Hepatocyte (in vitro differentiated cells): ENCODE data around the gene DLX3. TPM values are rescaled to one million over a fixed set of nuclear protein-coding genes. Genes with fewer than 3 reads are reported as not detected.

Experiments
- DNase-seq: peaks from one replicate; pipeline ENCODE4 v3.0.0-alpha.2; 2016; ENCODE audit warnings: low spot score
- H2AFZ ChIP-seq: fragments of 200-600 bp; sonication (generic); 2 replicates; pipeline ENCODE4 v1.6.0; 2016; ENCODE audit warnings: antibody characterized with exemption, mild to moderate bottlenecking
- H3K27ac ChIP-seq: fragments of 200-600 bp; sonication (generic); 2 replicates; pipeline ENCODE4 v1.5.1; 2016; ENCODE audit warnings: mild to moderate bottlenecking
- H3K27me3 ChIP-seq: fragments of 200-600 bp; sonication (generic); 2 replicates; pipeline ENCODE4 v1.6.1; 2016
- H3K36me3 ChIP-seq: fragments of 200-600 bp; sonication (generic); replicated peaks from 2 replicates; pipeline ENCODE4 v1.5.1; 2016; ENCODE audit warnings: low read depth; ENCODE audit not compliant: insufficient read depth
- H3K4me1 ChIP-seq: fragments of 200-600 bp; sonication (generic); 2 replicates; pipeline ENCODE4 v1.5.1; 2016; ENCODE audit warnings: mild to moderate bottlenecking, moderate library complexity; ENCODE audit not compliant: insufficient read depth
- H3K4me2 ChIP-seq: fragments of 200-600 bp; sonication (generic); 2 replicates; pipeline ENCODE4 v1.6.0; 2016
- H3K4me3 ChIP-seq: fragments of 200-600 bp; sonication (generic); 2 replicates; pipeline ENCODE4 v1.5.1; 2016; ENCODE audit warnings: mild to moderate bottlenecking
- H3K79me2 ChIP-seq: fragments of 200-600 bp; sonication (generic); 2 replicates; pipeline ENCODE4 v1.6.0; 2017; ENCODE audit warnings: mild to moderate bottlenecking
- H3K9me2 ChIP-seq: fragments of 200-600 bp; sonication (generic); replicated peaks from 2 replicates; pipeline ENCODE4 v1.6.0; 2017; ENCODE audit warnings: mild to moderate bottlenecking; ENCODE audit not compliant: insufficient read depth
- H3K9me3 ChIP-seq: fragments of 200-600 bp; sonication (generic); 2 replicates; pipeline ENCODE4 v1.5.1; 2016; ENCODE audit warnings: low read depth, mild to moderate bottlenecking
- H4K20me1 ChIP-seq: fragments of 200-600 bp; sonication (generic); 2 replicates; pipeline ENCODE4 v1.6.0; 2016; ENCODE audit warnings: mild to moderate bottlenecking; ENCODE audit not compliant: insufficient read depth, poor library complexity, severe bottlenecking
- CTCF ChIP-seq: fragments of 200-600 bp; sonication (generic); IDR thresholded peaks from 2 replicates; pipeline ENCODE4 v1.5.1; 2016; ENCODE audit warnings: antibody characterized with exemption, mild to moderate bottlenecking; ENCODE audit not compliant: poor library complexity
- EZH2 ChIP-seq: fragments of 200-600 bp; sonication (generic); IDR thresholded peaks from 2 replicates; pipeline ENCODE4 v1.6.1; 2016; ENCODE audit warnings: antibody characterized with exemption, mild to moderate bottlenecking, borderline replicate concordance
- EZH2phosphoT487 ChIP-seq: fragments of 200-600 bp; sonication (generic); IDR thresholded peaks from one replicate; pipeline ENCODE4 v1.6.1; 2018; ENCODE audit warnings: antibody characterized with exemption, mild to moderate bottlenecking, low read depth, moderate library complexity; ENCODE audit not compliant: unreplicated experiment, severe bottlenecking
- WGBS: methylation state at CpG from one replicate; pipeline ENCODE4 v1.1.6; 2016; ENCODE audit warnings: low lambda C conversion rate; ENCODE audit errors: missing lambda C conversion rate; 5-methylcytosine and 5-hydroxymethylcytosine counted together
- polyA plus RNA-seq: library from polyadenylated mRNA; unstranded; fragments of >200 nt; fragmentation: Nextera tagmentation; extraction: Ambion mirVana; gene quantifications from 2 replicates; pipeline ENCODE4 v1.2.1, GENCODE V29; 2016
- total RNA-seq: library from RNA; depleted of rRNA; stranded (reverse); fragments of >200 nt; gene quantifications from 2 replicates; pipeline ENCODE4 v1.2.3, GENCODE V29; 2014

DLX3 gene
- total and polyA plus RNA-seq, 2 experiments from 2014 or later, result 0.37 to 1.1 TPM

GRCh38 chr17:49990921-49991320 lies 4.1 kb downstream of the DLX3 start:
- Histone ChIP-seq H3K79me2 (no peaks in the 10 kb centered on the region), H4K20me1 (no peaks in the 10 kb centered on the region), H3K4me3 (no peak overlapping the region), H2AFZ (no peak overlapping the region), H3K4me2 (no peak overlapping the region), H3K27me3 (peaks cover 62% of the 10 kb centered on the region), H3K27ac (no peak overlapping the region), H3K9me2 (no peaks in the 10 kb centered on the region), H3K4me1 (peaks cover 20% of the 10 kb centered on the region), H3K9me3 (no peaks in the 10 kb centered on the region), H3K36me3 (no peaks in the 10 kb centered on the region)
- WGBS, result 92% methylated on average over 8 of the region's 8 CpGs
- no peak for TF ChIP-seq EZH2
- no peak for TF ChIP-seq CTCF
- TF ChIP-seq EZH2phosphoT487, result no peak
- DNase-seq, result no peak

DNA sequence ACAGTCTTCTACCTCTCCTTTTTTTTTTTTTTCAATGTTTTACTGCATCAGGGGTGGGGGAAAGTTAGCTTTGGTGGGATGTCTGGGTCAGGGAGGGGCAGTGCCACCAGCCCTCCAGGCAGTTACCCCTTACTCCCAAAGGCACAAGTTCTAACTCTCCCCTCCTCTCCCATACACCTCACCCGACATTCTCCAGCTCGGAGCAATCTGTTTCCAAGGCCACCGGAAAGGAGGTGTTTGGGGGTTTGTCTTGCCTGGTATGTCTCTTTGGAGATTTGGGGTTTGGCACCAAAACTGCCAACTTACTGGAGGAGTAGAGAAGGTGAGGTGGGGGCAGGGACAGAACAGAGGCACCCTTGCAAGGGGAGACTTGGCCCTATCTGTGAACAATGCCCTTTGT lies 4.7 kb downstream of the DLX3 start:
- Histone ChIP-seq H3K4me1 (peaks cover 16% of the 10 kb centered on the region), H3K27ac (no peak overlapping the region), H2AFZ (no peak overlapping the region), H3K4me2 (no peak overlapping the region), H3K9me3 (no peaks in the 10 kb centered on the region), H3K27me3 (peaks cover 60% of the 10 kb centered on the region), H3K4me3 (no peak overlapping the region), H3K9me2 (no peaks in the 10 kb centered on the region), H4K20me1 (no peaks in the 10 kb centered on the region), H3K79me2 (no peaks in the 10 kb centered on the region), H3K36me3 (no peaks in the 10 kb centered on the region)
- TF ChIP-seq EZH2 (no peak), CTCF (no peak), EZH2phosphoT487 (no peak)
- no peak for DNase-seq
- 64% methylated on average over 3 of the region's 3 CpGs for WGBS

GRCh38 chr17:49989518-49989880 lies 5.5 kb downstream of the DLX3 start:
- Histone ChIP-seq H3K9me2 (no peaks in the 10 kb centered on the region), H3K4me2 (no peak overlapping the region), H3K4me3 (no peak overlapping the region), H3K27me3 (peaks cover 52% of the 10 kb centered on the region), H3K9me3 (no peaks in the 10 kb centered on the region), H3K4me1 (peaks cover 10% of the 10 kb centered on the region), H4K20me1 (no peaks in the 10 kb centered on the region), H3K36me3 (no peaks in the 10 kb centered on the region), H3K79me2 (no peaks in the 10 kb centered on the region), H2AFZ (no peak overlapping the region), H3K27ac (no peak overlapping the region)
- 70% methylated on average over 4 of the region's 4 CpGs for WGBS
- TF ChIP-seq EZH2 (no peak), CTCF (no peak), EZH2phosphoT487 (no peak)
- DNase-seq, result no peak

- 22% methylated on average over 16 of the region's 17 CpGs for WGBS
- H3K4me3 ChIP-seq, result no peak overlapping the region
- DNase-seq, result peak; percentile 77
- H4K20me1 ChIP-seq, result no peaks in the 10 kb centered on the region
- H2AFZ ChIP-seq, result no peak overlapping the region
- H3K9me2 ChIP-seq, result no peaks in the 10 kb centered on the region
- H3K4me2 ChIP-seq, result peak overlapping the region; percentile 62
- H3K9me3 ChIP-seq, result no peaks in the 10 kb centered on the region
- peaks cover 40% of the 10 kb centered on the region for H3K27me3 ChIP-seq
- H3K27ac ChIP-seq, result peak overlapping the region; percentile 50
- no peaks in the 10 kb centered on the region for H3K79me2 ChIP-seq
- H3K4me1 ChIP-seq, result peaks cover 2% of the 10 kb centered on the region
- no peaks in the 10 kb centered on the region for H3K36me3 ChIP-seq
- TF ChIP-seq EZH2, result no peak
- TF ChIP-seq EZH2phosphoT487, result no peak
- TF ChIP-seq CTCF, result no peak
These were observed 7.2 kb downstream of the DLX3 start for GRCh38 chr17:49987681-49988441.
